Measurements from ENCODE around the gene AXDND1.

The AXDND1 gene

DNA sequence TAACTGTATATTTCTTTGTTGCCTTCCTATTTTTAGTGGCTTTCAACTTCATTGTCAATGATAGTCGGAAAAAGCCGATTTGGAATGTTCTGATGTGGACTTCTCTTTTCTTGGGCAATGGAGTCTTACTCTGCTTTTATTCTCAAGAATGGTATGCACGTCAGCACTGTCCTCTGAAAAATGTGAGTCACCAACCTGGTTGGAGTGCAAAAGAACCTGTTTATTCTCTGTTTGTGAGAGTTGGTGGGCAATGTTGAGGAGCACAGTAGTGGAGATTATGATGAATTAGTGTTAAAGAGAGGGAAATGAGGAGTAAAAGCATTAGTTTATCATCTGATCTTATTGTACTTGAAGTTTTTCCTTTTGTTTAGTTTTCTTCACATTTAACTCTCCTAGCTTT is 14.5 kb upstream of the AXDND1 start:
- TF ChIP-seq FOXM1 (IDR thresholded peaks at IDR 0.05; ENCODE audit: borderline replicate concordance, low read depth), result no peak
- TF ChIP-seq CEBPB (IDR thresholded peaks at IDR 0.05), result no peak
- no peak for TF ChIP-seq TCF12 (IDR thresholded peaks at IDR 0.05; ENCODE audit: low read depth)
- TF ChIP-seq ZBTB7A (IDR thresholded peaks at IDR 0.05; ENCODE audit: low read depth), result no peak
- no peak for TF ChIP-seq NFIC (IDR thresholded peaks at IDR 0.05)
- no peak for TF ChIP-seq TAF1 (IDR thresholded peaks at IDR 0.05; ENCODE audit: low read depth)
- TF ChIP-seq, protein P1, sequence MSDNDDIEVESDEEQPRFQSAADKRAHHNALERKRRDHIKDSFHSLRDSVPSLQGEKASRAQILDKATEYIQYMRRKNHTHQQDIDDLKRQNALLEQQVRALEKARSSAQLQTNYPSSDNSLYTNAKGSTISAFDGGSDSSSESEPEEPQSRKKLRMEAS (IDR thresholded peaks at IDR 0.05), result no peak

DNA sequence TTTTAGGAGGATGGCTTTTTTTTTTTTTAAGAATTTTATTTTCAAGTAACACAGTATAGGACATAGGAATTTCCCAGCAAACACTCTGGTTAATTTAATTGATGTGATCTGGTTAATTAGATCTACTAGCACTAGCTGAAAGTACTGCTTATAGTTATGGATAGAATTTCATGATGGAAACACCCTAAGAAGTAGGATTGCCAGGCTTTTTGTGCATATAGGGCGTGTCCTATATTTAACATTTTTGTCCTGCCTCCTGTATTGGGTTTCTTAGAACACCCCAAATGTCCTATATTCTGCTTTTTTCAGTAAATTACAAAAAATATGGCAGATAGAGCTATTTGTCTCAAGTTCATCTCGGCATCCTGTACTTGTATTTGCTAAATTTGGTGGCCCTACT is 13.5 kb upstream of the AXDND1 start:
- TF ChIP-seq, protein P2, sequence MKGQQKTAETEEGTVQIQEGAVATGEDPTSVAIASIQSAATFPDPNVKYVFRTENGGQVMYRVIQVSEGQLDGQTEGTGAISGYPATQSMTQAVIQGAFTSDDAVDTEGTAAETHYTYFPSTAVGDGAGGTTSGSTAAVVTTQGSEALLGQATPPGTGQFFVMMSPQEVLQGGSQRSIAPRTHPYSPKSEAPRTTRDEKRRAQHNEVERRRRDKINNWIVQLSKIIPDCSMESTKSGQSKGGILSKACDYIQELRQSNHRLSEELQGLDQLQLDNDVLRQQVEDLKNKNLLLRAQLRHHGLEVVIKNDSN (IDR thresholded peaks at IDR 0.05), result no peak
- no peak for TF ChIP-seq TAF1 (IDR thresholded peaks at IDR 0.05; ENCODE audit: low read depth)

DNA sequence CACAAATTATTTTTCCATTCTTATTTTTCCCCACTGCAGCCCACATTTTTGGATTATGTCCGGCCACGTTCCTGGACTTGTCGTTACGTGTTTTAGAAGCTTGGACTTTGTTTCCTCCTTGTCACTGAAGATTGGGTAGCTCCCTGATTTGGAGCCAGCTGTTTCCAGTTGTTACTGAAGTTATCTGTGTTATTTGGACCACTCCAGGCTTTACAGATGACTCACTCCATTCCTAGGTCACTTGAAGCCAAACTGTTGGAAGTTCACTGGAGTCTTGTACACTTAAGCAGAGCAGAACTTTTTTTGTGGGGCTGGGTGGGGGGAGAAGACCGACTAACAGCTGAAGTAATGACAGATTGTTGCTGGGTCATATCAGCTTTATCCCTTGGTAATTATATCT is 12.2 kb upstream of the AXDND1 start:
- no peak for TF ChIP-seq NFIC (IDR thresholded peaks at IDR 0.05)
- no peak for TF ChIP-seq TEAD4 (IDR thresholded peaks at IDR 0.05)
- no peak for TF ChIP-seq EP300 (IDR thresholded peaks at IDR 0.05; ENCODE audit: borderline replicate concordance)
- TF ChIP-seq TCF12 (IDR thresholded peaks at IDR 0.05; ENCODE audit: low read depth), result no peak
- no peak for TF ChIP-seq YY1 (IDR thresholded peaks at IDR 0.05; ENCODE audit: low read depth)
- TF ChIP-seq, protein P1 (IDR thresholded peaks at IDR 0.05), result no peak

DNA sequence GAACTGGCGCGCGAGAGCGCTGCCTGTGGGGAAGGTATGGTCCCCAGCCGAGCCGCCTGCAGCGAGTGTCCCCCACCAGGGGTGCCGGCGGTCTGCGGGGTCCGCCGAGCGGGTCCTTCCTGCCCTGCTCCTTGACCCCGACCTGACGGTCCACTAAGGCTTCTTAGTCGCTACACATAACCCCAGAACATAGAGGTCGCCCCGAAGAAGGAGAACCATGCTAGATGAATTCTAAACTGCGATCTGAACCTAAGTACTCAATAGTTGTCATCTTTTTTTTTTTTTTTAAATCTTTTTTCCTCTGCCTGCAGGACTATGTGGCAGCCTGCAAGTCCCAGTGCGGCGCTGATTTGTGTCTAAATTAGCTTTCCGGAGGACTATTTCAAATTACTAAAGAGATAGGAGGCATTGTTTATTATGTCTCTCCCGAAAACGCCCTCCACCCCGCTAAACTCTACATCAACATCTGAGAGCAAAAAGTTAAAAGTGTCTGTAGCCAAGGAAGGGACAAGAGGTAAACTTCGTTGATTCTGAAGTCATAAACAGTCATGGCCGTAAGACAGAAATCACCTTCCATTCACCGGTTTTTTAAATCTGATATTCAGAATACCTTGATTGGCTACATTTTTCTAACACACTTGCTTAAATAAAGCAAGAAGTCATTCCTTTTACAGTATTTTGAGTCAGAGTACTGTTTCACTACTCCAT is 476 bp downstream of the AXDND1 start:
- TF ChIP-seq TCF12 (IDR thresholded peaks at IDR 0.05; ENCODE audit: low read depth), result peak; percentile 6; the same call in 1 of the 2 replicates
- TF ChIP-seq FOXM1 (IDR thresholded peaks at IDR 0.05; ENCODE audit: borderline replicate concordance, low read depth), result no peak

DNA sequence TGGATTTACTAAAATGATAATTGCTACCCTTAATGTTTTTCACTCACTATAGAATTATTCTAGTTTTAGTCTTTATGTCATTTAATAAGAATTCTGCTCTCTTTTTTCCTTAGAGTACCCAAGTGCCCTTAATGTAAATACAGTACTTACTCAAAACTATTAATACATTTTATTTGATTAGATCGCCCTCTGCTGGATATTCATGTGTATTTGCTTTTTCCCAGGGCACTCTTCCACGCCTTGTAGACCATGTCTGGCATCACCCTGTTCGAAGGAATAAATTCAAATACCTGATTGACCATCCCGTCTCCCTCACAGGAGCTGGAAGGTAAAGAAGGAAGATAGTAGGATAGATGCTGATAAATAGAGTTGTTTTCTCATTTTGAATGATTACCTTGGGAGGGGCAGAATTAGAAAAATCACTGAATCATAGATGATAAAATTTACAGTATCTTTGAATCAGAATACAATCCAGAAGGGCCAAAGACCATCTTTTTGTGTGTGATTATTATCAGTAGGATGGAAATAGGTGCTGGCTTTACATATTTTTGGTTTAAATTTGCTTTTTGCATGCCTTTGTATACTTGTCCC is 4.1 kb downstream of the AXDND1 start:
- TF ChIP-seq TAF1 (IDR thresholded peaks at IDR 0.05; ENCODE audit: low read depth) (no peak), RAD21 (IDR thresholded peaks at IDR 0.05; ENCODE audit: low read depth) (peak; percentile 77), TCF12 (IDR thresholded peaks at IDR 0.05; ENCODE audit: low read depth) (no peak)

DNA sequence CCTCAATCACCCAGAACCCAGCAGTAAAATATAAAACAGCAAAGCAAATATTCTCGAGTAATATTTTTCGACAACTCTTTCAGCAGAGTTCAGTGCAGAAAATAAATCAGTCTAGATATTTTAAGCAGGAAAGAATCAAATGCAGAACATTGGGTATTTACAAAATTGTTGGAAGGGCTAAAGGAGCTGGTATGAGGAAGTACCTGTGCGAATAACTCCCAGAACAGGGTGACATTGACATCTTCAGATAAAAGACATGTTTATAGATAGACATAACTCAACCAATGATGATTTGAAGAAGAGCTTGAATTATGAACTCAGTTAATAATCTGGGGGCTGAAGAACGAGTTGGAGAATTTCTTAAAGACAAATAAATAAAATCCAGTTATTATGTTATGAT is 6.4 kb downstream of the AXDND1 start:
- no peak for TF ChIP-seq ZBTB7A (IDR thresholded peaks at IDR 0.05; ENCODE audit: low read depth)
- TF ChIP-seq, protein P2 (IDR thresholded peaks at IDR 0.05), result no peak
- no peak for TF ChIP-seq YY1 (IDR thresholded peaks at IDR 0.05; ENCODE audit: low read depth)
- TF ChIP-seq TAF1 (IDR thresholded peaks at IDR 0.05; ENCODE audit: low read depth), result no peak
- no peak for TF ChIP-seq EP300 (IDR thresholded peaks at IDR 0.05; ENCODE audit: borderline replicate concordance)
- TF ChIP-seq TCF12 (IDR thresholded peaks at IDR 0.05; ENCODE audit: low read depth), result no peak
- TF ChIP-seq NFIC (IDR thresholded peaks at IDR 0.05), result no peak
- TF ChIP-seq, protein P1 (IDR thresholded peaks at IDR 0.05), result no peak
- TF ChIP-seq CREB1 (IDR thresholded peaks at IDR 0.05; ENCODE audit: low read depth), result no peak
- no peak for TF ChIP-seq TEAD4 (IDR thresholded peaks at IDR 0.05)
- no peak for TF ChIP-seq CEBPB (IDR thresholded peaks at IDR 0.05)
- TF ChIP-seq, protein P3, sequence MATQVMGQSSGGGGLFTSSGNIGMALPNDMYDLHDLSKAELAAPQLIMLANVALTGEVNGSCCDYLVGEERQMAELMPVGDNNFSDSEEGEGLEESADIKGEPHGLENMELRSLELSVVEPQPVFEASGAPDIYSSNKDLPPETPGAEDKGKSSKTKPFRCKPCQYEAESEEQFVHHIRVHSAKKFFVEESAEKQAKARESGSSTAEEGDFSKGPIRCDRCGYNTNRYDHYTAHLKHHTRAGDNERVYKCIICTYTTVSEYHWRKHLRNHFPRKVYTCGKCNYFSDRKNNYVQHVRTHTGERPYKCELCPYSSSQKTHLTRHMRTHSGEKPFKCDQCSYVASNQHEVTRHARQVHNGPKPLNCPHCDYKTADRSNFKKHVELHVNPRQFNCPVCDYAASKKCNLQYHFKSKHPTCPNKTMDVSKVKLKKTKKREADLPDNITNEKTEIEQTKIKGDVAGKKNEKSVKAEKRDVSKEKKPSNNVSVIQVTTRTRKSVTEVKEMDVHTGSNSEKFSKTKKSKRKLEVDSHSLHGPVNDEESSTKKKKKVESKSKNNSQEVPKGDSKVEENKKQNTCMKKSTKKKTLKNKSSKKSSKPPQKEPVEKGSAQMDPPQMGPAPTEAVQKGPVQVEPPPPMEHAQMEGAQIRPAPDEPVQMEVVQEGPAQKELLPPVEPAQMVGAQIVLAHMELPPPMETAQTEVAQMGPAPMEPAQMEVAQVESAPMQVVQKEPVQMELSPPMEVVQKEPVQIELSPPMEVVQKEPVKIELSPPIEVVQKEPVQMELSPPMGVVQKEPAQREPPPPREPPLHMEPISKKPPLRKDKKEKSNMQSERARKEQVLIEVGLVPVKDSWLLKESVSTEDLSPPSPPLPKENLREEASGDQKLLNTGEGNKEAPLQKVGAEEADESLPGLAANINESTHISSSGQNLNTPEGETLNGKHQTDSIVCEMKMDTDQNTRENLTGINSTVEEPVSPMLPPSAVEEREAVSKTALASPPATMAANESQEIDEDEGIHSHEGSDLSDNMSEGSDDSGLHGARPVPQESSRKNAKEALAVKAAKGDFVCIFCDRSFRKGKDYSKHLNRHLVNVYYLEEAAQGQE (IDR thresholded peaks at IDR 0.05; ENCODE audit: low read depth), result no peak
- no peak for TF ChIP-seq FOXM1 (IDR thresholded peaks at IDR 0.05; ENCODE audit: borderline replicate concordance, low read depth)

DNA sequence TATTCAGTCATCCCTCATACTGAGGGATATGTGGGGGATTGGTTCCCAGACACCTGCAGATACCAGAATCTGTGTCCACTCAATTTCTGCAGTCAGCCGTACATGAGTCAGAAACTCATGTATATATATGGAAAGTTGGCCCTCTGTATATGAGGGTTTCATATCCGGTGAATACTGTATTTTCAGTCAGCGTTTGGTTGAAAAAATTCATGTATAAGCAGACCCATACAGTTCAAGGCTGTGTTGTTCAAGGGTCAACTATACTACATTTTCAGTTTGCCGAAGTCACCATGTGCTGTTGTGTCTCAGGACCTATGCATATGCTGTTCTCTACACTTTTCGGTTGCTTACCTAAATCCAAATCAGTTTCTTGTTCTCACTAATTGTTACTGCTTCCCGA is 10.5 kb downstream of the AXDND1 start:
- no peak for TF ChIP-seq YY1 (IDR thresholded peaks at IDR 0.05; ENCODE audit: low read depth)
- TF ChIP-seq, protein P3 (IDR thresholded peaks at IDR 0.05; ENCODE audit: low read depth), result no peak
- TF ChIP-seq ZBTB7A (IDR thresholded peaks at IDR 0.05; ENCODE audit: low read depth), result no peak
- TF ChIP-seq EGR1 (IDR thresholded peaks at IDR 0.05), result no peak
- TF ChIP-seq TAF1 (IDR thresholded peaks at IDR 0.05; ENCODE audit: low read depth), result no peak
- TF ChIP-seq FOXM1 (IDR thresholded peaks at IDR 0.05; ENCODE audit: borderline replicate concordance, low read depth), result no peak
- no peak for TF ChIP-seq CREB1 (IDR thresholded peaks at IDR 0.05; ENCODE audit: low read depth)
- TF ChIP-seq CEBPB (IDR thresholded peaks at IDR 0.05), result no peak
- TF ChIP-seq, protein P1 (IDR thresholded peaks at IDR 0.05), result no peak
- TF ChIP-seq RAD21 (IDR thresholded peaks at IDR 0.05; ENCODE audit: low read depth), result no peak
- TF ChIP-seq TEAD4 (IDR thresholded peaks at IDR 0.05), result no peak
- TF ChIP-seq, protein P2 (IDR thresholded peaks at IDR 0.05), result no peak
- TF ChIP-seq NFIC (IDR thresholded peaks at IDR 0.05), result no peak
- TF ChIP-seq EP300 (IDR thresholded peaks at IDR 0.05; ENCODE audit: borderline replicate concordance), result no peak
- no peak for TF ChIP-seq TCF12 (IDR thresholded peaks at IDR 0.05; ENCODE audit: low read depth)

All from Ishikawa (cell line).